ENCODE measurements around the gene MRGPRF.
"Not testable (repeated sequence)": the region's sequence is repeated elsewhere in the genome, so short reads cannot be mapped to it uniquely, and the experiment has no call there.

Gene MRGPRF

DNA sequence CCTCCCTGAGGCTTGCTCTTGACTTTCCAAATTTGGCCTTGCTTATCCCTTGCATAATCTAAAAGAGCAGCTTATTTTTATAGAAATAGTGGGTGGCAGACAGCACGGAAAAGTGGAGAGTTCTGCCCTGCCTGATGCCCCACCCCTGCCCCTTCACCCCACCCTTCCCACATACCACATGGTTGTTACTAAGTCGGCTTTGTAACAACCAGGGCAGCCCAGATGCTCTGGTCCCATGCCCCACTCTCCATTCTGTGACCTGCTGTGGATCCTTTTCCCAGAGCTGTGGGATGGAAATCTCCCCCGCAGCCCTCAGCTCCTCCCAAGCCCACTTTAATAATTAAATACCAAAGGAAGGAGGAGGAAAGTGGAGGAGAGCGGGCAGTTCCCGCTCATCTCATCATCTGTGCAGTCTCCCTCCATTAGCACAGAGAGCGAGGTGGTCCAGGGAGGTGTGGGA, 10.9 kb downstream of the MRGPRF start:
- DNase-seq, result no peak

DNA sequence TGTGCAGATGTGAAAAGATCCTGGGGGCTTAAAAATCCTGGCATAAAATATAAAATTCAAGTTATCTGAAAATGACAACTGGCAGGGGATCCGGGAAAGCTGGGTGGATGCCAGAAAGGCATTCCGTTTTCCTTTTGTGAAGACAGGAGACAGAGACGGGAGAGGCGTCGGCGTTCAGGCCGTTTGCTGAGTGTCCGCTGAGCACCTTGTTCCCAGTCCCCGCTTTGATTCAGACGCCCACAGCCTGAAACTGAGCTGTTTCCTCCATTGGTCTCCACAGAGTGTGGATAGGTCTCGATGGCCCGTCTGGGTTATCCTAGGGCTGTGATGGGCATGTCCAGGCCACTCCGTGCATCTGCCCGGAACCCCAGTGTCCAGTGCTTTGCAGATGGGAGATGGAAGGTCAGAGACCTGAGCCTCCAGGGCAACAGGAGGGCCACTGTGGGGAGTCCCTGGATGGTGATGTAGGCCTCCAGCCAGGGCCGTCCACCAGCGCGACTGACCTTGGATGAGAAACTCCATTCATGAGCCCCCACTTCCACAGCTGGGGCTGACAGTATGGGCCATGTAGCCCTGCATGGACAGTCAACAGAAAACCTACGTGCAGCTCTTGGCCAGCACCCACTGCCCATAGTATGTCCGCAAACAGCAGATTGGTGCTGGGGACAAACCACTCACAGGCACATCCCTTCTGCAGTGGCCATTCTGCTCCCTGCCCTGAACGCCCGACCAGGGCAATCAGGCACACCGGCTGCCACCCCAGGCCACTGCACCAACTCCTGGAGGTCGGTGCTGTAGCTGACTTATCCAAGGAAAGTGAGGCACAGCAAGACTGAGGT, 11.6 kb downstream of the MRGPRF start:
- no peak for DNase-seq

DNA sequence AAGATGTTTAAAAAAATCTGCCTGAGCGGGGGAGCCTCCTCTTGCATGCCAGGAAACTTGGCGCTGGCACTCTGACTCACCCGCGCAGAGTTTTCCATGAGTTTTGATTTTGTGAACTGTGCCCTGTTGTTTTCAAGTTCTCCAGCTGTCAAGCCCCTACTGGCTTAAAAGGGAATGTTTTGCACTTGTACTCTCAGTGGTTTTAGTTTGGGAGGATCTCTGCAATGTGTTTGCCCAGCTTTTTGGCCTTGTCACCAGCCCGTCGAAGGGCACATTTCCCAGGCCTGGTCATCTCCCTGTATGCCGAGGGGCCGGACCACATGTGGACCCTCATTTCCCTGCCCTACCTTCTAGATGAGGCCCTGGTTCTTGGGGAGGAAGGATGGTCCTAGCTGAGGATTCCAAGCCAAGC, 12.2 kb downstream of the MRGPRF start:
- DNase-seq, result no peak

DNA sequence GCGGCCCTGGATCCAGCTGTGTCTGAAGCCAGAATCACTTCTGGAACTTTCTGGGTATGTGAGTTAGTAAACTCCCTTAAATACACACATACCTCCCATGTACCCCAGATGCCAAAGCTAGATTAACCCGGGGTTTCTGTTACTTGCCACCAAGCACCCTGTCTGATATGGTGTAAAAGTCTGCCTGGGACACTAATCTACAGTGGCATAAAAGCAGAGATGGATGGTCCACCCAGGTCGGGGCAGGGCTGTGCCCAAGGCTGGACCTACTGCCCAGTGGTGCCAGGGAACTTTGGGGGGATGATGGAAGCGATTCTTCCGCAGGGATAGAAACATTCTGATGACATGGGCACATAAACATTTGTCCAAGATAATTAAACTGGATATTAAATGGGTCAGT, 12.7 kb downstream of the MRGPRF start:
- DNase-seq, result no peak

DNA sequence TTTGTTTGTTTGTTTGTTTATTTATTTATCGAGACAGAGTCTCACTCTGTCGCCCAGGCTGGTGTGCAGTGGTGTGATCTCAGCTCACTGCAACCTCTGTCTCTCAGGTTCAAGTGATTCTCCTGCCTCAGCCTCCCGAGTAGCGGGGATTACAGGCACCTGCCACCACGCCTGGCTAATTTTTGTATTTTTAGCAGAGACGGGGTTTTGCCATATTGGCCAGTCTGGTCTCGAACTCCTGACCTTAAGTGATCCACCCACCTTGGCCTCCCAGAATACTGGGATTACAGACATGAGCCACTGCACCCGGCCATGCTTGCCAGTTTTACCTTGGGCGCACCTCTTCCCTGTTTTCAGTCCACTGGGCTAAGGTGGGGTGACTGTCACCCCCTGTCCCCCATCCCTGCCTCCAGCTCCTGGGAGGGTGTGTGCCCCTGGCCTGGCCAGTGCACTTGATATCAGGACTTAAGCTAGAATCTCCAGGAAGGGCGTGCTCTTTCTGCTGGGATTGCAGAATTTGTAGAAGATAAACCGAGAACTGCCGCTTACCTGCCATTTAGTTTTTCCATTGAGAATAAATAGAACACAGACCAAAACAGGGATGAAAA, 13.2 kb downstream of the MRGPRF start:
- DNase-seq, result not testable (repeated sequence)

- DNase-seq, result no peak
Measured at GRCh38 chr11:68999093-68999747, 13.8 kb downstream of the MRGPRF start.

- peak; percentile 40 to 92 (median 74) for DNase-seq
Measured at GRCh38 chr11:68998390-68998911, 14.6 kb downstream of the MRGPRF start.

- DNase-seq, result no peak
Measured at GRCh38 chr11:68997995-68998348, 15.1 kb downstream of the MRGPRF start.

GRCh38 chr11:68997124-68997994, 15.7 kb downstream of the MRGPRF start:
- no peak for DNase-seq

- no peak for DNase-seq
Measured at GRCh38 chr11:68996376-68997123, 16.5 kb downstream of the MRGPRF start.

DNA sequence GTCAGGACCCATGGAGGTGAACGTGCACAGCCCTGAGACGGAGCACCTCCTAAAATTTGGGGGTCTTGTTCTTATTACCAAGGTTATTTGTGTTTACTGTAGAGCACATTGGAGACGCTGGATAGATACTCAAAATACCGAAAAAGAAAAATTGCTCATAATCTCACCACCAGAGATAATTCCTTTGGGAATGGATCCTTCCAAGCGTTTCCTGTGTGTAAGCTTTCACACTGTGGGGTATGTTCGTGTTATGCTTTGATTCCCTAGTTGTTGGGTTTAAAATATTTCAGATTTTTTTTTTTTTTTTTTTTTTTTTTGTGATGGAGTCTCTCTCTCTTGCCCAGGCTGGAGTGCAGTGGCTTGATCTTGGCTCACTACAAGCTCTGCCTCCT, 18.2 kb downstream of the MRGPRF start:
- no peak for DNase-seq

DNA sequence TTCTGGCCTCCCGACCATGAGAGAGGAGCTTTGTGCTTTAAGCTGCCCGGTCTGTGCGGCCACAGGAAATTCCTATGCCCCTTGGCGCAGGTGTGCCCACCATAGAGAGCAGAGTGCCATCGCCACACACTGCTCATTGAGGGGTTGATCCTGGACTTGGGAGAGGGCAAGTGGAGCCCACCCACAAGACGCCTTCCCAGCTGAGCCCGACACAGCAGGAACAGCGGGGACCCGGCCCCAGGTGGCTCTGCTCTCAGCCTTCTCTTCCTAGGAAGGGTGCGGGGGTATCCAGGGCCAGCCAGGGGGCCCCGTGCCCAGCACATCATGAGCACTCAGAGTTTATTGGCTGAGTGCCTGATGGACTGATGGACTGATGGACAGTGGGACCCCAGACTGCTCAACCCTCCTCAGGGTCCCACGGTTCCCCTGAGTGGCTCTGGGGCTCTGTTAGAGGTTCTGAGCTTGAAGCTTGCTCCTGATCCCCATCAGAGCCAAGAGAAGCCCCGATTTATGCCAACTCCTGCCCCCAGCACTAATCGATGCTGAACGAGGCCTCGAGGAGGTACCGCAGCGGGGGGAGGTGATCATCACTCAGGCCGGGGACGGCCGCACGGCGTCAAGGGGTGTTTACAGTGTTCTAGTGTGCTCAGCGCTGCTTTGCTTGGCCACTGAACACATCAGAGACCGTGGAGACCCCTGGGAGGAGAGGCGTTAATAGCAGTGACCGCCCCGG, 18.7 kb downstream of the MRGPRF start:
- no peak for DNase-seq

- DNase-seq, result no peak
Measured at GRCh38 chr11:68993546-68993945, 19.5 kb downstream of the MRGPRF start.

DNA sequence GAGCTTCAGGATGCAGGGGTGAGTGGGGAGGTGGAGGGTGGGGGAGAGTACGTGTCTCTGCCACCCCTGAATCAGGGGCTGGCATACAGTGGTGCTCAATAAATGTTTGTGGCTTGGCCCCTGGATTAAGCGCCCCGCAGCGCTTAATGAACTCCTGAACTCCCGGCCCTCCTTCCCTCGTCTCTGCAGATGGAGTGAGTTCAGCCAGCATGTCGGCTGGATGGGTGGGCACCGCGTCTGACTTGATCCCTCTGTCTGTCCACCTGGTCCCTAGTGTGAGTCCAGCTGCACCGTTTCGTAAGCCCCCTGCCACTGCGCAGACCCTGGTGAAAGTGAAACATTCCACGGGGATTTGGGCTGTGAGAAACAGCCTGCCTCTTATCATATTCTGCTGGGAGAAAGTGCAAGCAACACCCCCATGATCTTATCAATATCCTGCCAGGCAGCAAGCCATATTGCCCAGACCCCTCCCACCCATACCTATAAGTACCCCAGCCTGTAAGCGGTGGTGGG, 20.2 kb downstream of the MRGPRF start:
- DNase-seq, result no peak

- no peak for DNase-seq
Measured at GRCh38 chr11:68990995-68991780, 21.9 kb downstream of the MRGPRF start.

DNA sequence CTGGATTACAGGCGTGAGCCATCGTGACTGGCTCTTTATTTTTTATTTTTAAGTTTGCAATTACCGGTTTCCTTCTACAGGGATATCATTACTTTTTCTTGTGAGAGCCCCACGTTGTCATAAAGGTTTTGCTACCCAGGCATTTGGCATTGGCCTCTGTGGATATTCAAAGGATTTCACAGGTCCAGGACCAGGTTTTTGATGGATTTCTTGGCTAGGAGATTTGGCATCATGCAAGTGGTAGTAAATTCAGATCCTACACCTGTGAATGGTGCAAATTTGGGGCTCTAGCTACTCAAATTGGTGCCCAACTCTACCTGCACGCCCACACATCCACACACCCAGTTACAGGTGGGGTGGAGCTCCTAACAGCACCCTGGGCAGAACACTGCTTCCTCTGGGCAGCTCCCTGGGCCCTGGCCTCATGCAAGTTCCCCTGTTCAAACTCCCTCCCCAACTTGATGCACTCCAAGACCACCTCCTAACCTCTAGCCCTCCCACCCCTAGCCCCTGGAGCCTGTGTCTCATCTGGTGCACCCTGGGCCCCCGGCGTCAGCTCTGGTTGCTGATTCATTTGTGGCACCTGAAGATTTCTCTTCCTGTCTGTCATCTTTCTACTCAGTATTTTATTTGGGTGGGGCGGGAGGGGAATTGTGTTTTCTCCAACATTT, 23.0 kb downstream of the MRGPRF start:
- DNase-seq, result no peak

DNA sequence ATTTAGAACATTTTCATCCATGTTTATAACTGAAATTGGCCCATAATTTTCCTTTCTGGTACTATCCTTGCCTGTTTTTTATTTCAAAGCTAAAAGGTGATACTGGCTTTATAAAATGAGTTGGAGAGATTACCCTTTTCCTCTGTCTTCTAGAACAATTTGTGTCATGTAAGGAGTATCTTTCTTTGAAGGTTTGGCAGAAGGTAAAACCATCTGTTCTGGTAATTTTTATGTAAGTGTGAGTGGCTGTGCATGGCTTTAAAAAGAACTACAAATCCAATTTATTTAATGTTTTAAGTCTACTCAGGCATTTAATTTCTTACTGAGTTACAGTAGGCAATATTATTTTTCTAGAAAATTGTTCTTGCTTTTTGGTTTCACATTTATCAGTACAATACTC, 24.6 kb downstream of the MRGPRF start:
- no peak for DNase-seq

GRCh38 chr11:68987211-68987610, 25.8 kb downstream of the MRGPRF start:
- no peak for DNase-seq

DNA sequence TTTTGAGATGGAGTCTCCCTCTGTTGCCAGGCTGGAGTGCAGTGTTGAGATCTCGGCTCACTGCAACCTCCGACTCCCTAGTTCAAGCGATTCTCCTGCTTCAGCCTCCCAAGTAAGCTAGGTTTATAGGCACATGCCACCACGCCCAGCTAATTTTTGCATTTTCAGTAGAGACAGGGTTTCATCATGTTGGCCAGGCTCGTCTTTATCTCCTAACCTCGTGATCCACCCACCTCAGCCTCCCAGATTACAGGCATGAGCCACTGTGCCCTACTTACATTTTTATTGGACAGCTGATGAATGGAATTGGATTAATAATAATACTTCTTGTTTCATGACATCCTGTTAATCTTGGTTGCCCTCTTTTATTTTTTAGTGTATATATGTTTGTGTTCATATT, 29.2 kb downstream of the MRGPRF start:
- no peak for DNase-seq

DNA sequence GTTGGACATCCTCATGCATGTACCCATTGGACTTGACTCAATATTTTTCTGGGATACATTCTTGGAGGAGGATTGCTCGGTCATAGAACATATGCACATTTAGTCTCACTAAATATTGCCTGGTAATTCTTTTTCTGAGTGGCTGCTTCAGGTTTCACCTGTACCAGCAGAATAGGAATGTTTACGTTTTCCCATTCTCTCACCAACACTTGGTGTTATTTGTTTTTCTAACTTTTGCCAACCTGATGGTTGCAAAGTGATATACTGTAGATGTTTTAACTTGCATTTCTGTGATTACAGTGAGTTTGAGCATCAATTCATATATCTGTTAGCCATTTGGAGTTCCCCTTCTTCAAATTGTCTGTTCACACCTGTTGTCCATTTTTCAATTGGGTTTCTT, 30.9 kb downstream of the MRGPRF start:
- no peak for DNase-seq
